Nephron (organoid): ENCODE data around the gene THRB.

Experiments used
- H3K27ac Mint-ChIP-seq, 3 experiments: 2 replicates each; pipeline ENCODE4 v1.8.0; 2020; ENCODE audit warnings: mixed read lengths in 3 of 3, mild to moderate bottlenecking in 2 of 3, moderate library complexity in 1 of 3
- H3K27me3 Mint-ChIP-seq: 2 replicates; pipeline ENCODE4 v1.8.0; 2021; ENCODE audit warnings: low read depth, mild to moderate bottlenecking, moderate library complexity, mixed read lengths
- H3K36me3 Mint-ChIP-seq: 2 replicates; pipeline ENCODE4 v1.8.0; 2020; ENCODE audit warnings: low read depth, mixed read lengths
- H3K4me1 Mint-ChIP-seq: 2 replicates; pipeline ENCODE4 v1.8.0; 2020; ENCODE audit warnings: mixed read lengths
- H3K4me3 Mint-ChIP-seq, 3 experiments: 2 replicates each; pipeline ENCODE4 v1.8.0; 2020; ENCODE audit warnings: mild to moderate bottlenecking in 3 of 3, mixed read lengths in 3 of 3, moderate library complexity in 2 of 3
- H3K9me3 Mint-ChIP-seq: 2 replicates; pipeline ENCODE4 v1.8.0; 2020; ENCODE audit warnings: mixed read lengths
- CTCF ChIP-seq, 3 experiments: fragments of 200-600 bp; sonication (generic); IDR thresholded peaks; one replicate each; pipeline ENCODE4 v1.5.0; 2021; ENCODE audit warnings: antibody characterized with exemption in 3 of 3; ENCODE audit not compliant: unreplicated experiment in 3 of 3

THRB gene

GRCh38 chr3:24373198-24373959 is 121.3 kb downstream of the THRB start:
- peaks cover 41% of the 10 kb centered on the region for H3K4me1 Mint-ChIP-seq
- peaks cover 5% of the 10 kb centered on the region for H3K27me3 Mint-ChIP-seq
- H3K27ac Mint-ChIP-seq, result peak overlapping the region; percentile 90 to 97 (median 95)
- no peaks in the 10 kb centered on the region for H3K36me3 Mint-ChIP-seq
- no peak overlapping the region for H3K4me3 Mint-ChIP-seq
- no peaks in the 10 kb centered on the region for H3K9me3 Mint-ChIP-seq
- no peak for TF ChIP-seq CTCF (IDR thresholded peaks at IDR 0.05; ENCODE audit: unreplicated experiment in 3 of 3)

- H3K27me3 Mint-ChIP-seq, result peaks cover 5% of the 10 kb centered on the region
- TF ChIP-seq CTCF (IDR thresholded peaks at IDR 0.05; ENCODE audit: unreplicated experiment in 3 of 3), result no peak
- peaks cover 39% of the 10 kb centered on the region for H3K4me1 Mint-ChIP-seq
- H3K4me3 Mint-ChIP-seq, result no peak overlapping the region
- H3K27ac Mint-ChIP-seq, result peak overlapping the region; percentile 90 to 97 (median 95)
- H3K36me3 Mint-ChIP-seq, result no peaks in the 10 kb centered on the region
- no peaks in the 10 kb centered on the region for H3K9me3 Mint-ChIP-seq
Measured at GRCh38 chr3:24372559-24373197, 122.0 kb downstream of the THRB start.

- H3K4me3 Mint-ChIP-seq, result no peak overlapping the region
Measured at GRCh38 chr3:24370352-24371090, 124.1 kb downstream of the THRB start.

GRCh38 chr3:24368605-24369004 is 126.0 kb downstream of the THRB start:
- TF ChIP-seq CTCF (IDR thresholded peaks at IDR 0.05; ENCODE audit: unreplicated experiment in 3 of 3), result no peak
- H3K27ac Mint-ChIP-seq, result no peak overlapping the region

More at GRCh38 chr3:24370352-24371090, 124.1 kb downstream of the THRB start:
- Mint-ChIP-seq H3K27ac (peak overlapping the region in 1 of 3 experiments; percentile 24), H3K27me3 (no peaks in the 10 kb centered on the region), H3K9me3 (no peaks in the 10 kb centered on the region), H3K4me1 (peaks cover 19% of the 10 kb centered on the region), H3K36me3 (no peaks in the 10 kb centered on the region)
- no peak for TF ChIP-seq CTCF (IDR thresholded peaks at IDR 0.05; ENCODE audit: unreplicated experiment in 3 of 3)

GRCh38 chr3:24367664-24368264 is 126.9 kb downstream of the THRB start:
- no peak for TF ChIP-seq CTCF (IDR thresholded peaks at IDR 0.05; ENCODE audit: unreplicated experiment in 3 of 3)
- H3K27ac Mint-ChIP-seq, result peak overlapping the region in 2 of 3 experiments; percentile 9 to 39
- no peaks in the 10 kb centered on the region for H3K9me3 Mint-ChIP-seq
- H3K36me3 Mint-ChIP-seq, result no peaks in the 10 kb centered on the region
- no peaks in the 10 kb centered on the region for H3K27me3 Mint-ChIP-seq
- H3K4me1 Mint-ChIP-seq, result peaks cover 12% of the 10 kb centered on the region
- H3K4me3 Mint-ChIP-seq, result no peak overlapping the region

More at GRCh38 chr3:24368605-24369004, 126.0 kb downstream of the THRB start:
- H3K4me3 Mint-ChIP-seq, result no peak overlapping the region
- H3K27me3 Mint-ChIP-seq, result no peaks in the 10 kb centered on the region
- H3K9me3 Mint-ChIP-seq, result no peaks in the 10 kb centered on the region
- no peaks in the 10 kb centered on the region for H3K36me3 Mint-ChIP-seq
- peaks cover 12% of the 10 kb centered on the region for H3K4me1 Mint-ChIP-seq
